ENCODE measurements around the gene PPP1R14C. TPM values are rescaled to one million over a fixed set of nuclear protein-coding genes. Genes with fewer than 3 reads are reported as not detected.
"Not testable (repeated sequence)": the region's sequence is repeated elsewhere in the genome, so short reads cannot be mapped to it uniquely, and the experiment has no call there.

The PPP1R14C gene
- total RNA-seq, 1 donor = 2.1 TPM

GRCh38 chr6:150175586-150176151 is 32.8 kb downstream of the PPP1R14C start:
- H3K4me3 ChIP-seq (ENCODE audit: low read depth, low read length) = no peak overlapping the region
- TF ChIP-seq CTCF (IDR thresholded peaks at IDR 0.05; ENCODE audit: insufficient read depth, low read length) = no peak
- no peak for DNase-seq (ENCODE audit: low read depth)

GRCh38 chr6:150176152-150176551 is 33.3 kb downstream of the PPP1R14C start:
- TF ChIP-seq CTCF (IDR thresholded peaks at IDR 0.05; ENCODE audit: insufficient read depth, low read length) = no peak
- H3K4me3 ChIP-seq (ENCODE audit: low read depth, low read length) = no peak overlapping the region
- no peak for DNase-seq (ENCODE audit: low read depth)

- no peak overlapping the region for H3K4me3 ChIP-seq (ENCODE audit: low read depth, low read length)
- no peak for TF ChIP-seq CTCF (IDR thresholded peaks at IDR 0.05; ENCODE audit: insufficient read depth, low read length)
- DNase-seq (ENCODE audit: low read depth) = no peak
Observed at GRCh38 chr6:150176659-150177058, 33.8 kb downstream of the PPP1R14C start.

GRCh38 chr6:150177259-150177951 is 34.6 kb downstream of the PPP1R14C start:
- DNase-seq (ENCODE audit: low read depth) = no peak
- no peak for TF ChIP-seq CTCF (IDR thresholded peaks at IDR 0.05; ENCODE audit: insufficient read depth, low read length)
- no peak overlapping the region for H3K4me3 ChIP-seq (ENCODE audit: low read depth, low read length)

GRCh38 chr6:150177952-150178520 is 35.2 kb downstream of the PPP1R14C start:
- no peak overlapping the region for H3K4me3 ChIP-seq (ENCODE audit: low read depth, low read length)
- no peak for DNase-seq (ENCODE audit: low read depth)
- TF ChIP-seq CTCF (IDR thresholded peaks at IDR 0.05; ENCODE audit: insufficient read depth, low read length) = no peak

- no peak for TF ChIP-seq CTCF (IDR thresholded peaks at IDR 0.05; ENCODE audit: insufficient read depth, low read length)
- no peak overlapping the region for H3K4me3 ChIP-seq (ENCODE audit: low read depth, low read length)
- no peak for DNase-seq (ENCODE audit: low read depth)
Observed at GRCh38 chr6:150179030-150179429, 36.2 kb downstream of the PPP1R14C start.

- not testable (repeated sequence) for DNase-seq (ENCODE audit: low read depth); H3K4me3 ChIP-seq (ENCODE audit: low read depth, low read length)
Observed at GRCh38 chr6:150179907-150180424, 37.1 kb downstream of the PPP1R14C start.

Measured in fibroblast of the aortic adventitia (primary cell).